Measurements from ENCODE around the gene KIZ.
"Not testable (repeated sequence)": the region's sequence is repeated elsewhere in the genome, so short reads cannot be mapped to it uniquely, and the experiment has no call there.

KIZ gene

DNA sequence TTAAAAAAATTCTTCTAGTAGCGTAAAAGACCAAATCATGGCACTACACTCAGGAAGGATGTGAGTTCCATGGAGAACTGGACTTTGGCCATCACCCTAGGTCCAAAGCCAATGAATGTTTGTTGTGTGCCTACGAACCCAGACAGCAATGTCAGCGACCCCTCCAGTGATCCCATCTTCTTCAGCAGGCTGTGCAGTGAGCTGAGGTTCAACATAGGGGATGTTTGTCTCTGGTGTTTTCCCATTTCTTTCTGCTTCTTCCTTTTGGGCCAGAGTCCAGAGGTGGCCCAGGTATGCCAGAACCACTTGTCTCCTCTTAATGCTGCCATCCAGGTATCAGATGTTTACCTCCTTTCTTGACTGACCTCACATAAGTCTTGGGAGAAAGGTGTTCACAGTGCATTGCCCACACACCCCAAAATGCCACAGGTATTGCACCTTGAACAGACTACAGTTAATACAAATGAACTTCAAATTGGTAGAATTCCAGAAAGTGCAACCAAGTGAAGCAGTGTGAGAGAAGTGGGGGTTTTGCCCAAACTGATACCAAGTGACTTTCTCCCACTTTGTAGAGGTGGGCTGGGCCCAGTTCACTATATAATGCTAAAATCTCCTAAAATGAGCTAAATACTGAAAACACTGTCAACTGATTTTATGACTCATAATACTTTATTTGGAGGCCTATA is 14.1 kb downstream of the KIZ start:
- no peak for DNase-seq

DNA sequence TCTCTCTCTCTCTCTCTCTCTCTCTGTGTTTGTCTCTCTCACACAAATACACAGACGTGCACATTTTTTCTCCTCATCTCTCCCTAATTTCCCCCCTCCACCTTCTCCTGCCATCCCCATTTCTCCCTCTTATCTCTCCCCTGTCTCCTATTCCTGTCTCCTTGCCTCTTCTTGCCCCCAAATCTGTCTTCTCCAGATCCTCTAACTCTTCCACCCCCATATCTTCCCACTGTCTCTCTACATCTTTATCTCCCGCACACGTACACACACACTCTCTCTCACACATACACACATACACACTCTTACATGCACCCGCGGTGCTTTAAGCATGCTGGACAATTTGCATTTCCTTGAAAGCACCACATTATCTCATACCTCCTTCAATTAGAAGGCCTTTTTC is 15.9 kb downstream of the KIZ start:
- DNase-seq: no peak

DNA sequence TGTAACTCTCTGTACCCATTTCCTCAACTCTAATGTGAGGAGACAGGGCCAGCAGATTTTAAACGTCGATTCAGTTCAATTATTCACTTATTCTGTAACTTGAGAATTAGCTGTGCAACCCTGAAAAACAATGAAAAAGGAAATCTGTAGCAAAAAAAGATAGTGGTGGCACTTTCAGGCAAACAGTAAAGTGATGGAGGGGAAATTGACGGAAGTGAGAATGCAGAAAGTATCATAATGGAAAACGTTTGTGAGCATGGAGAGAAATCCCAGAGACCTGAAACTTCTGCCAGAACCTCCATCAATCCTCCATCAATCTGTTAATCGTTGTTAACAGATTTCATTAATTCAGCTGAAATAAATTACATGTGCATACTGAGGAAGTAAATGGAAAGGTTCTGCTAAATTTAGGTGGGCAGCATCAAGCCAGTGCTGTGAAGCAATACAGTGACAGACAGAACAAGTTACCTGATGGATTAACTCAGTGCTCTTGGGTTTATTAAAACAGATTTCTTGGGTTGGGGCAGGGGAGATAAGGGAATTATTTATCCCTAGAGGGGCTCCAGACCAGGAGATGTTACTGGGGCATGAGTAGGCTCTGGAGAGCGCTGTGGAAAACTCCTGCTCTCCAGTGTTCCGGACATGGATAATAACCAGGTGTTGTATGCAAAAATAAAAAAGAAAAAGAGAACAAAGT is 17.5 kb downstream of the KIZ start:
- no peak for DNase-seq

DNA sequence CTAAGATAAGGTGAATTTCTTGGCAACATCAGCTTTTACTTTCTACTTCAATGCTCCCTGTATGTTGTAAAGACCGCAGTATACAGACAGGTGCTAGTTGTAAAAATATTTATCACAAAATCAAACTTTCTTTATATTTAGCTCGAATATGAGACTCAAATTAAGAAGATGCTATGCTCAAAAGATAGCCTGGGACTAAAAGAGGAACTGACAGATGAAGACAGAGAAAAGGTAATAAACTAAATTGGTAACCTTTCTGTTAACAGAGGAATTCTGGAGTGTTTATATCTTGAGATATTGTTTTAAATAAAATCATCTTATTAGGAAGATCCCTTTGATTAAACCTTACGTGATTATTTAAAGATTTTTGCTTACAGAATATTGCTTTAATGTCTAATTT is 19.5 kb downstream of the KIZ start:
- DNase-seq: no peak

DNA sequence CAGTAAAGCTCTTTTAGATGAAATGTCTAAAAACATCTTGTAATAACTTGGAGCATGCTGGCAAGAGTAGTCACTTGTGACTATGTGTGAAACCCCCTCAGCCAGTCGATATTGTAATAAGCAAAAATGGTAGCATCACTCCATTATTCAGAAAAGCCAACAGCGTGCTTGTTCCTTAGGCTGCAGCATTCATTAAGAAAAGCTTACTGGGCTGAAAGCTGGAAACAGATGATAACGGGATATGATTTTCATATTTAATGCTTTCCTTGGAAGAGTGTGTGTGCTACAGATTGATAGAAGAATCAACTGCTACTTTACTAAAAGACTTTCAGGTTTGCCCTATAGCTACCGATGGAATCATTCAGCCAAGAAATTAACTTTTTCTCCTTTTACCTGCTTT is 20.3 kb downstream of the KIZ start:
- DNase-seq: no peak

DNA sequence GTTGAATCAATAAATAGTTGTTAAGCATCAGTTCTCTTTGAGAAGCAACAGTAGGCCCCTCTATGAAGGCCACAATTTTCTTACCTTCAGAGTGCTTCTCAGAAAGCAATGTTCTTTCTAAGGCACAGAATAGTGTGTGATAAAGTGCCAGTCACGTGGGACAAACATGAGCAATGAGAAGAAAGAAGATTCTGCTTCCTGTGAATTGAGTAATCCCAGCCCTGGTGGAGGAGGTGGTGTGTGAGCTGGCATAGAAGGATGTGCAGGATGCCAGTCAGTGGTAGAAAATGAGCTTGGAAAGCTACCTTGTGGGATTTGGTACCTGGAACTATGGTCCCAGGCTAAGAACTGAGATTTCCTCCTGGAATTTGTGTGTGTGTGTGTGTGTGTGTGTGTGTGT is 21.7 kb downstream of the KIZ start:
- no peak for DNase-seq

DNA sequence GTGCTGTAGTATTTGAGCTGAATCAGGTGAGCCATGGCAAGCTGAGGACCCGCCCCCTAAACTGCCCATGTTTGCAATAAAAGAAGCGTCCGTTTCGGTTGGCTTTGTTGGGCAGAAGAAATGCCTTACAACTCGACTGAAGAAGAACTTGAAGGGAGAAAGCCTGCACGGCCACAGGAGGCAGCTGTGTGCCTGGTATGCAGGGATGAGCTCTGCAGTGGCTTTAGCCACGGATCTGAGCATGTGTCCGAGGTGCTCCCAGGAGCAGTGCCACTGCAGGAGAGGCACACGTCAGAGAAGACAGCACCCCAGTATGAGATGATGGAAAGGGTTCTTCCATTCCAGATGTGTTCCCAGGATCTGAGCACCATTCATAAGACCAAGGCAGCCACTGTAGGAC is 23.5 kb downstream of the KIZ start:
- no peak for DNase-seq

DNA sequence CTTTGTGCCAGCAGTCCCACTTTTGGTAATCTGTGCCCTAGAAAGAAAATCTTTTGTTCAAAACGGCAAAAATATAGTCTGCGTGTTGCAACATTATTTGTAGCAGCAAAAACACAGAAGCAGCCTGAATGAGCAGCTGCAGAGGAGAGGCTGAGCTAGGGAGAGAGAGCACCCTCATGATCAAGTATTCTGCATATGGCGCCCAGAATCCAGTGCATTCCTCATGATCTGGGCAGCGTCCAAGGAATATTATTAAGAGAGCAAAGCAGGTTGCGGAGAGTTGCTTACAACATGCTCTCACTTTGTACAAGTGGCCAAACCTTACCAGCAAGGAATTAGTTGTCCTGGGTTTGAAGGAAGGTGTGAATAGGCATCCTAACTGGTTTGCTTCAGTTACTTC is 25.9 kb downstream of the KIZ start:
- DNase-seq: no peak

DNA sequence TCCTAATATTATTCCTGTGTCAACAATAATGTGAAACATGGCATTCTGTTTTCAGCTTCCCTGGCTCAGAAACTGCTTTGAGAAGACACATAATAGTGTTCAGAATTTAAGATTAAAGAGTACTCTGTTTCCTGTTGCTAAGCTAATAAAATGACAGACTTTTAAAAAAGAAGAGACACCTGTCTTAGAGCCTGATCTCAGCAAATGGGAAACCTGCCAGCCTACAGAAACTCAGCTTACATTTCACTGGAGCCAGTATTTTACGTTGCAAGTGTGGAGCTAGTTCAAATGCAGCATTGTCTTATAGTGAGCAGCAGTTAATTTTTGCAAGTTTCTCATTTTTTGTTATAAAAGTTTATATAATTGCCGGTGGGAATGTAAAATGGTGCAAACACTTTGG is 28.8 kb downstream of the KIZ start:
- DNase-seq: no peak

DNA sequence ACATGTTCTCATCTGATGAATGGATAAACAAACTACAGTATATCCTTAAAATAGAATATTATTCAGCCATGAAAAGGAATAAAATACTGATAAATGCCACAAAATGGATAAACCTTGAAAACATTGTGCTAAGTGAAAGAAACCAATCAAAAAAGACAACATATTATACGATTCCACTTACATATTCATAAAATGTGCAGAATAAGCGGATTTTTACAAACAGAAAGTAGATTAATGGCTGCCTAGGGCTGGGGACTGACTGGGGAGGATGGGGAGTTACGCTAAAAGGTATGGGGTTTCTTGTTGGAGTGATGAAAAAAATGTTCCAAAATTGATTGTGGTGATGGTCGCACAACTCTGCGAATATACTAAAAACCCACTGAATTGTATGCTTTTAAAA is 29.4 kb downstream of the KIZ start:
- DNase-seq: no peak

DNA sequence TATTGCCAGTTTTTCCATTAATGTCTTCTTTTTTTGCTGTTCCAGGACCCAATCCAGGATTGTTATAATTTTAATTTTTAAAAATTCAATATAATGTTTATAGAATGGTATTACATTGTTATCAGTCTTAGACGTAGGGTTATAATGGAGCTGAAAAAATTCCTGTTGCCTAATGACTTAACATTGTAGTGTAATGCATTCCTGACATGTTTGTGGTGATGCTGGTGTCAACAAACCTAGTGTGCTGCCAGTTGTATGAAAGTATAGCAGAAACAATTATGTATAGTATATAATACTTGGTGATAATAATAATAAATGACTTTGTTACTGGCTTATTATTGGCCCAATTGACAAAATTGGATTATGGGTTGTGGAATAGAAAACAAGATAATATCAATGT is 30.4 kb downstream of the KIZ start:
- peak; percentile 59 for DNase-seq

DNA sequence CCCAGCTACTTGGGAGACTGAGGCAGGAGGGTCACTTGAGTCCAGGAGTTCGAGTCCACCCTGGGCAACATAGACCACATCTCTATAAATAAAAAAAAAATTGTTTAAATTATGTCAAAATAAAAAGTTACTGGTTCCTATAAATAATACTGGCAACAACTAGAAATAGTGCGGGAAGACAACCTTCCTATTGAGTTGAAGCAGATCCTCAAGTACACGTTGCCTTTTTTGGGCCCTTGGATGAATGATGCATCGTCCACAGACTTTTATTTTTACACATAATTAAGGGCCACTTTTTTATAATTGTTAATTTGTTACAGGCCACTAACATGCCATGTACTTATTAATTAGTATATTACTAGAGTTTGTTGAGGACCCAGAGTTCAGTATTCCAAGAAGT is 31.1 kb downstream of the KIZ start:
- no peak for DNase-seq

DNA sequence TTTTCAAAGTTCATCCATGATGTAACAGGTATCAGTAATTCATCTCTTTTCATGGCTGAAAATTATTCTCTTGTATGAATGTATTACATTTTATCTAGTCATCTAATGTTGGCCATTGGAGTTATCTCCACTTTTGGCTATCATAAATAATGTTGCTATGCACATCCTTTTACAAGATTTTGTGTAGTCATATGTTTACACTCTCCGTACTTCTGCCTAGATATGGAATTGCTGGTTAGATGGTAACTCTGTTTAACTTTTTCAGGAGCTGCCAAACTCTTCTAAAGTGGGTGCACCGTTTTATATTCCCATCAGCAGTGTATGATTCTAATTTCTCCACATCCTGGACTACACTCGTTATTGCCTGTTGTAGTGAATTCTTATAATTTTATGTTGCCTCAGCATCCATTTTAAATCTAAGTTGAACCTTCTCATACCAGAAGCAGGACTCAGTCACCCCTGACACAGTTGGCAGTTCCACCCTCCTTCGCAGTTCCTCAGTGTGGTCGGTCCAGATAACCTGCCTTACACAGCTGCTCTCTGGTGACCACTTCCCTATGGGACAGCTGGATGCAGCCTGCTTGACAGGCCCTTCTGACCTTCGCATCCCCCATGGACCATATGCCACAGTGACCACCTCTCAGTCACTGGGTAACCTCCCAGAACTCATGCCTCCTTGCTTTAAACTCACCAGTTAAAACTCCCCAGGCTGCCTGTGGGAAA is 33.9 kb downstream of the KIZ start:
- no peak for DNase-seq

DNA sequence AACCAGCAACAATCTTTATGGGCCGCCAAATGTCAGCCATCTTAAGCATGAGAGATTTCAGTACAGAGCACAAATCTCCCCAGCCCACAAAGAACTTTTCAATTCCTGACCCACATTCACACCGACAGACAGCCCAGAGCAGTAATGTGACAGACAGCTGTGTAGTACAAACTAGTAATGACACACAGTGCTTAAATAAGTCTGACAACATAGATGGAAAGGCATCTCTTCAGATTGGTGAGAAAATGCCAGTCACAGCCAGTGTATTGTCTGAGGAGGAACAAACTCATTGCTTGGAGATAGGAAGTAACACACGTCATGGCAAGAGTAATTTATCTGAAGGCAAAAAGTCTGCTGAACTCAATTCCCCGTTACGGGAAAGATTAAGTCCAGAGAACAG is 36.0 kb downstream of the KIZ start:
- no peak for DNase-seq

DNA sequence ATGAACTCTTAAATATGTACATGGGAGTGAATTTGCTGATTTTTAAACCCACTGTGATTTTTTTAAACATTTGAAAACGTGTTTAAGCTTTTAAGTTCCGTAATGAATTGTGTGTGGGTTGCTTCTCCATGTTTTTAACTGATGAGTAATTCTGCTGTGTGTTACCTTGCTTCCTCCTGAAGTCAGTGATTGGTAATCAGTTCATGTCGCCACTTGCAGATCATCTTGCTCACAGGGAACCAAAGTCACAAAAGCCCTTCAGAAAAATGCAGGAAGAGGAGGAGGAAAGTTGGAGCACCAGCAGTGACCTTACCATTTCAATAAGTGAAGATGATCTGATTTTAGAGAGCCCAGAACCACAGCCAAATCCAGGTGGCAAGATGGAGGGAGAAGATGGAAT is 36.7 kb downstream of the KIZ start:
- DNase-seq: no peak

DNA sequence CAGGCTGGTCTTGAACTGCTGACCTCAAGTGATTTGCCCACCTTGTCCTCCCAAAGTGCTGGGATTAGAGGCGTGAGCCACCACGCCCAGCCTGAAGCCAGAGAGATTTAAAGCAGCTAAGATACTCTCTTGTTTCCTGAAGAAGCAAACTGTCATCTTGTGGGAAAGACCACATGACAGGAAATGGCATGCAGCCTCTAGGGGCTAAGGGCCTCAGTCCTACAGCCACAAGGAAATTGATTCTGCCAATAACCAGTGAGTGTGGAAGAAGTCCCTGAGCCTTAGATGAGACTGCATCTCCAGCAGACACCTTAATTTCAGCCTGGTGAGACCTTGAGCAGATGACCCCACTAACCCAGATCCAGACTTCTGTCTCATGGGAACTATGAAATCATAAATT is 40.9 kb downstream of the KIZ start:
- peak; percentile 17 for DNase-seq

DNA sequence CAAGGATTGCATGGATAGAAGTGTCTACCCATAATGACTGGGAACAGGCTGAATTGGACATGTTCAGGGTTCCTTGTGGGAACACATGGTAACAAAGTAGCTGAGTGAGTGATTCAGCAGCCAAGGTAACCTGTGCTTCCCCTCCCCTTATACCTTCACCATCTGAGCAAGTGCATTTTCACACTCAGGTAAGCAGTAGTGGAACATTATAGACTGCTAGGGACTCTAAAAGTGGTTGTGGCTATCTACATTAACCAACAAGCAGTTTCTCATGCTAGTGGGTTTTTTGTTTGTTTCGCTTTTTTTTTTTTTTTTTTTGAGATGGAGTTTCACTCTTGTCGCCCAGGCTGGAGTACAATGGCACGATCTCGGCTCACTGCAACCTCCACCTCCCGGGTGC is 41.4 kb downstream of the KIZ start:
- DNase-seq: no peak

DNA sequence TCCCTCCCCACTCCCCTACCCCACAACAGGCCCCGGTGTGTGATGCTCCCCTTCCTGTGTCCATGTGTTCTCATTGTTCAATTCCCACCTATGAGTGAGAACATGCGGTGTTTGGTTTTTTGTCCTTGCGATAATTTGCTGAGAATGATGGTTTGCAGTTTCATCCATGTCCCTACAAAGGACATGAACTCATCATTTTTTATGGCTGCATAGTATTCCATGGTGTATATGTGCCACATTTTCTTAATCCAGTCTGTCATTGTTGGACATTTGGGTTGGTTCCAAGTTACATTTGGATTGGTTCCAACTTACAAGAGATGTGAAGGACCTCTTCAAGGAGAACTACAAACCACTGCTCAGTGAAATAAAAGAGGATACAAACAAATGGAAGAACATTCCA is 42.2 kb downstream of the KIZ start:
- not testable (repeated sequence) for DNase-seq

DNA sequence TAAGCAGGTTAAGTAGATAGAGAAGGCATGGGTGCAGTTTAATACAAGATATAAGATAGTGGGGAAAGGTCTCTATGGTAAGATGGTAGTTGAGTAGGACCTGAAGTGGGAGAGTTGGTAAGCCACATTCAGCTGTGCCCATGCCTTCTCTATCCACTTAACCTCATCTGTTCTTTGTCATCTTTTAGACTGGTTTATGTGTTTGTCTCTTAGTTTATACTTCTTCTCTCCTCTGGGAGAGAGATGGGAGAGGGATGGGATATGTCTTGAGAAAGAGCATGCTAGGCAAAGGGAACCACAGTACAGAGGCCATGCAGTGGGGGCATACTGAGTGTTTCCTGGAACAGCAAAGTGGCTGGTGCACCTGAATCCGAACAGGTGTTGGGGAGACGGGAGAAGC is 46.7 kb downstream of the KIZ start:
- no peak for DNase-seq

DNA sequence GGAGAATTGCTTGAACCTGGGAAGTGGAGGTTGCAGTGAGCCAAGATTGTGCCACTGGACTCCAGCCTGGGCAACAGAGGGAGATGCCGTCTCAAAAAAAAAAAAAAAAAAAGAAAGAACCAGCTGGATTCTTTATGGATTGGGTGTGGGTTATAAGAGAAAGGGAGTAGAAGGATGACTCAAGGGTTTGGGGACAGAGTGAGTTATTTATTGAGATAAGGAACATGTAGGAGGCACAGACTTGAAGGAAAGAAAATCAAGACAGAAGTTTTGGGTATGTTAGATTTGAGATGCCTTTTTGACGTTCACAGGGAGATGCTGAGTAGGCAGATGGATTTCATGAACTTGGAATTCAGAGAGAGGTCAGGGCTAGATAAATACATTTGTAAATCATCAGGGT is 47.6 kb downstream of the KIZ start:
- peak; percentile 27 for DNase-seq

DNA sequence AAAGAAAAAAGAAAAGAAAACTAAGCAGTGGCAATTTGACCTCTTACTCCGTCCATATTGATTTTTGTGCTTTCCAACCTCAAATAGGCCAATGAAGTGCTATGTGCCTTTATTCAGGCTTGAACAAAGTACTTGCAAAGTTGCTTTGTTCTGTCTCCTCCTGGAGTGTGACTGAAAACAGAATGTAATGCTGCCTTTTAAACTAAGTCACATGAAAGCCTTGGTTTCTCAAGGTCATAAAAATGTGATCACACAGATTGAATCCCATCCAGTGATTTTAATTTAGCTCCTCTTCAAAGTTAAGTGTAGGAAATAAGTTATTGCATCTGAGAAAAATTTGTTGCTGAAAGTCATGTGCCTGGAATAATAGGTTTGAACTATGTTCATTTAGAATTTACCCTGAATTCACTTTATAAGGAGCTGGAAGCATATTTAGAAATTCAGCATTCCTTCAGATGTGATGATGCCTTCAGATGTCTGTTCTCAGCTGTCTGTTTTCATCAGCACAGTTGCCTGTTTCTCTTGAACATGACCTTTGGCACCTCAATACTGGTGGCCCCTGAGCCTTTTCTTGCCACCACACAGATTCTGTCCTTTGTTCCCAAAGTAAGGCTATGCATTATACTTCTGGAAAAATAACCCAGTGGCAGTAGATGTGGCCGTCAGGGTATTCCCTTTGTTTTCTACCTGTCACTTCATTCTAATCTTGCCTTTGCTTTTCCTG is 48.8 kb downstream of the KIZ start:
- no peak for DNase-seq

DNA sequence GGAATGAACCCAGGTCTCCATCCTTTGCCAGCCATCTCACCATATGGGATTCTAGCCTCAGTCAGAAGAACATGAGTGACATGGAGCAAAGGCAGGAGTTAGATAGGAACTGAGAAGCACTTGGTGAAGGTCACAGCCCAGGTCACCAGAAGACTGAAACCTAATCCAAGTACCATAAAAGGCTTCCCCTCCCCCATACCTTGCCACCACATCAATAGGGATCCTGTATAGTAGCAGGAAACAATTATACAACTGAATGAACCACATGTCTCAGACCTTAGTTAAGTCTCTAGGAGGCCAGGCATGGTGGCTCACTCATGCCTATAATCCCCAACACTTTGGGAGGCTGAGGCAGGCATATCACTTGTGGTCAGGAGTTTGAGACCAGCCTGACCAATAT is 49.6 kb downstream of the KIZ start:
- no peak for DNase-seq

DNA sequence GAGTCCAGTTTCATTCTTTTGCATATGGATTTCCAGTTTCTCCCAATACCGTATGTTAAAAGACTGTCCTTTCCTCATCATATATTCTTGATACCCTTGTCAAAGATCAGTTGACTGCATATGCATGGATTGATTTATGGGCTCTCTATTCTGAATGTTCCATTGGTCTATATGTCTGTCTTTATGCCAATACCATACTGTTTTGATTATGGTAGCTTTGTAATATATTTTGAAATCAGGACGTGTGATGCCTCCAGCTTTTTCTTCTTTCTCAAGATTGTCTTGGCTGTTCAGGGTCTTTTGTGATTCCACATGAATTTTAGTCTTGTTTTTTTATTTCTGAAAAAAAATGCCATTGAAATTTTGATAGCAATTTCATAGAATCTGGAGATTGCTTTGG is 51.9 kb downstream of the KIZ start:
- DNase-seq: no peak
